KOPT-K1 (cell line): ENCODE results near the gene GRM4.

Experiments
- H3K27ac ChIP-seq: fragments of 200-600 bp; sonication (generic); 2 replicates; pipeline ENCODE4 v1.5.1; 2016; ENCODE audit warnings: antibody characterized with exemption, mild to moderate bottlenecking, low read depth, low read length; ENCODE audit not compliant: poor library complexity, severe bottlenecking
- H3K36me3 ChIP-seq: fragments of 200-600 bp; sonication (generic); 2 replicates; pipeline ENCODE4 v1.5.1; 2017; ENCODE audit warnings: antibody characterized with exemption, mild to moderate bottlenecking, low read length, moderate library complexity; ENCODE audit not compliant: insufficient read depth
- H3K9me3 ChIP-seq: fragments of 200-600 bp; sonication (generic); 2 replicates; pipeline ENCODE4 v1.5.1; 2017; ENCODE audit warnings: antibody characterized with exemption, low read length, mild to moderate bottlenecking; ENCODE audit not compliant: insufficient read depth, poor library complexity, severe bottlenecking

GRM4 gene

DNA sequence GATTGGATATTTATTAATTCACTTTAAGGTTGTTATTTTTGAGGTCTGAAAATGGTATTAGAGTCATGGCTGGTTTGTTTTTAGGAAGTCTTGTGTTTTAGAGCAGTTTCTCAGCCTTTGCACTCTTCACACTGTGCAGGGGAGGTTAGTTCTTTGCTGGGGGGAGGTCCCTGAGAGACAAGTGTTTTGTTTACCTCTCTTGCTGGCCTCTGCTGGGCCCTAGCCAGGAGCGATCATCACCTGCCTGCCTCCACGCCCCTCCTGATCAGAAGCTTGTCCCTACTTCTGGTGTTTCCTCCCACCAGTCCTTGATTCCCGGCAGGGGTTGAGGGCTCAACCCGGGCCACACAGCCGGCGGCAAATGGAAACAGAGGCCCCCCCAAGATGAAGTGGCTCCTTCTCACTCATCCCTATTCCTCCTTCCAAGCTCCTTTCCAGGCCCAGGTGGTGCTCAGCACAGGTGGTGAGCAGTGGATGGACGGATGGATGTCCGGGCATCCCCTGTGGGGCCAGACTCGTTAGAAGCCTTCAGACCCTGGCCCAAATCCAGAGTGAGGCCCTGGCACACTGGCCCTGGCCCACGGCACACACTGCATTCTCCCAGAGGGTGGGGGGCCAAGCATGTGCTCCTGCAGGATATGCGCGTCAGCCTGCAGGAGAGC lies 51.3 kb downstream of the GRM4 start:
- Histone ChIP-seq H3K9me3 (no peaks in the 10 kb centered on the region), H3K36me3 (no peaks in the 10 kb centered on the region), H3K27ac (no peak overlapping the region)

DNA sequence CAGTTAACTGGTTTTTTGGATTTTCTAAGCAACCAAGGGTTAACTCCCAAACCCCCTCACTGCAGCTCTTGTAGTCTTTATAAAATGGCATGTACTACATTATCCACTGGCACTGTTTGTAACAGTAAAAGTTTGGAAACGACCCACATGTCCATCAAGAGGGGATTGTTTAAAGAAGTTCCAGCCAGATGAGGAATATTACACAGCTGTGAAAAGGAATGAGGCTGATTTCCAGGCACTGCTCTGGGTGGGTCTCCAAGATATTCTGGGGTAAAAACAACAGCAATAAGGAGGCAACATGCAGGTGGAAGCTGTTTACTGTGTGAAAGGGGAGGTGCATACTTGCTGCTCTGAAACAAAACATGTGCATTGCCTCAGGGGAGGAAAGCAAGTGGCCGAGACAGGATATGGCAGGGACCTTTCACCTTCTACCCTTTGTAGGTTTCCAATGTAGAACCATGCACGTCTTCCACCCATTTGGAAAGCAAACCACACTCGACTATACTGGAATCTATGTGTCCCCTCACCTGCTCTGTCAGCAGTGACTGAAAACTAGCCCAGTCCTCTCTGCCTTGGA lies 51.9 kb downstream of the GRM4 start:
- no peaks in the 10 kb centered on the region for H3K9me3 ChIP-seq

DNA sequence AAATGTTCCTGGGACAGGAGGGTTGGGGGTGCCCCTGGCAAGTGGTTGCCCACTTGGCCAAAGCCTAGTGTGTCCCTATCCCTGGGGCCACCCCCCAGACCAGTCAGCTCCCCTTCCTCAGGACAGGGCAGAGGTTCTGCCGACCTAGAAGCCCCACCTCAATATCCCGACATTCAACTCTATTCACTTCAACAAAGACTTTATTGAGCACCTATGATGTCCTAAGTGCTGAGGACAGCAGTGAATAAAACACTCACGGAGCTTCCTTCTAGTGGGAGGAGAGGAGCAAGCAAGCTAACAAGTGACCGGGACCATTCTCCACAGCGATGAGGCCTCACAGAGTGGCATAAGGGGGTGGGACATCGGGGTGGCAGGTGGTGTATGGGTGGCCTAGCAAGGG lies 52.7 kb downstream of the GRM4 start:
- H3K9me3 ChIP-seq = no peaks in the 10 kb centered on the region
- no peak overlapping the region for H3K27ac ChIP-seq

More for the DNA sequence above, 51.9 kb downstream of the GRM4 start:
- Histone ChIP-seq H3K36me3 (no peaks in the 10 kb centered on the region), H3K27ac (no peak overlapping the region)

DNA sequence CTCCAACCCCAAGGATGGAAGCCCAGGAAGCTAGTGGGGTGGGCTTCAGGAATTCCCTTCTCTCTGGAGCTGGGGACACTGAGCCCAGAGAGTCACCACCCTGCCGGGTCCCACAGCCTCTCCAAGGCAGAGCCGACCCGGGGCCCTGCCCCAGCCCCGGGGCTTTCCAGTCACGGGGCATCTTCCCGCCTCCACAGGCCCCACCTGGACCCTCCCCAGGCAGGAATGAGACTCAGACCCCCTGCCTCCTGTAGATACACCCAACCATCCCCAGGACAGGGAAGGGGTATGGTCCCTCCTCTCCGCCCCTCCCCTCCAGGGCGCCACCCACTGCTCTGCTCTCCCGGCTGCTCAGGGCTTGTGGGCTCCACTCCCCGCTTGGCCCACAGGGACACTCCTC lies 53.3 kb downstream of the GRM4 start:
- no peaks in the 10 kb centered on the region for H3K36me3 ChIP-seq
- no peaks in the 10 kb centered on the region for H3K9me3 ChIP-seq
- H3K27ac ChIP-seq = no peak overlapping the region

More for the DNA sequence above, 52.7 kb downstream of the GRM4 start:
- no peaks in the 10 kb centered on the region for H3K36me3 ChIP-seq

DNA sequence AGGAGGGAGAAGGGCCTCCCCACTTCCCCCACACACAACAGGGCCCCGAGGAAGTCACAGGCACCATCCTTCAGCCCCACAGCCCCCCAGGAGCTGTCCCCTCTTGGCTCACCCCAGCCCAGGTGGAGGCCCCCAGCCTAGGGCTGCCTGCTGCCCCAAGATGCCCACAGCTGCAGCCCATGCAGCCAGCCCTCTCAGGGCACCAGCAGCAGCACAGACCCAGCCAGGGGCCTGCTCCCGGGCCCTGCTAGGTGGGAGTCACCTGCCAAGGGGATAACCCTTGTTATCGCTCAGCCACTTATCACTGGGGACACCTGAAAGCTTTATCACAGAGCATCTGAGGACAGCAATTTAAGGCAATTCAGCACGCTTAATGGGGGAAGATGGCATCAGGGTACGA lies 55.0 kb downstream of the GRM4 start:
- Histone ChIP-seq H3K27ac (no peak overlapping the region), H3K36me3 (no peaks in the 10 kb centered on the region), H3K9me3 (no peaks in the 10 kb centered on the region)

DNA sequence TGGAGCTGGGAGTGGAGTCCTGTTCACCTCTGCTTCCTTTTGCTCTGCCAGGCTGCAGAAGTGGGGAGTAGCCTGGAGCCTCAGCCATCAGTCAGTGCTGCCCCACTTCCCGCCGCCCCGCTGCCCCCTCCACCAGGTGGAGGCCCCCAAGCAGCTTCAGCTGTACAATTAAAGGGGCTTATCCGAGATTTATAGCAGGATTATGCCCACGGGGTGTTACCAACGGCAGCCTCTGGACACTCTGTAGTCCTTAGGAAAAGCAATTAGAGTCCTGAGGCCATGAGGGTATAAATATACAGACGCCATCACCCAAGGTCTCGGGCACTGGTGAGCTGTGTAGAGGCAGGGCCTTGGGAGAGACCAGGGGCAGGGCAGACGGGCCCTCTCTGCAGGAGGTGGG lies 55.4 kb downstream of the GRM4 start:
- Histone ChIP-seq H3K36me3 (no peaks in the 10 kb centered on the region), H3K27ac (no peak overlapping the region), H3K9me3 (no peaks in the 10 kb centered on the region)

DNA sequence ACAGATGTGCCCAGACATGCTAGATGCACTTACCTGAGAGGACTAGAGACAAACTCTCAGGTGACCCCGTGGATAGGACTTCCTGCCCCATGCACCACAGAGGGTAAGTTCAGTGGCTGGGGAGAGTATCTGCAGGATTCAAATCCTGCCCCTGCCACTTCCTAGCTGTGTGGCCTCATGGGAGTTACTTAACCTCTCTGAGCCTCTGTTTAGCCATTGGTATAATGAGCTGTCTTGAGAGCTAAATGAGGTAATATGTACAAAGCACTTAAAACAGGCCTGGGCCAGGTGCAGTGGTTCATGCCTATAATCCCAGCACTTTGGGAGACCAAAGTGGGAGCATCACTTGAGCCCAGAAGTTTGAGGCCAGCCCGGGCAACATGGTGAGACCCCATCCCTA lies 59.3 kb downstream of the GRM4 start:
- no peaks in the 10 kb centered on the region for H3K9me3 ChIP-seq
- H3K36me3 ChIP-seq = no peaks in the 10 kb centered on the region
- H3K27ac ChIP-seq = no peak overlapping the region

DNA sequence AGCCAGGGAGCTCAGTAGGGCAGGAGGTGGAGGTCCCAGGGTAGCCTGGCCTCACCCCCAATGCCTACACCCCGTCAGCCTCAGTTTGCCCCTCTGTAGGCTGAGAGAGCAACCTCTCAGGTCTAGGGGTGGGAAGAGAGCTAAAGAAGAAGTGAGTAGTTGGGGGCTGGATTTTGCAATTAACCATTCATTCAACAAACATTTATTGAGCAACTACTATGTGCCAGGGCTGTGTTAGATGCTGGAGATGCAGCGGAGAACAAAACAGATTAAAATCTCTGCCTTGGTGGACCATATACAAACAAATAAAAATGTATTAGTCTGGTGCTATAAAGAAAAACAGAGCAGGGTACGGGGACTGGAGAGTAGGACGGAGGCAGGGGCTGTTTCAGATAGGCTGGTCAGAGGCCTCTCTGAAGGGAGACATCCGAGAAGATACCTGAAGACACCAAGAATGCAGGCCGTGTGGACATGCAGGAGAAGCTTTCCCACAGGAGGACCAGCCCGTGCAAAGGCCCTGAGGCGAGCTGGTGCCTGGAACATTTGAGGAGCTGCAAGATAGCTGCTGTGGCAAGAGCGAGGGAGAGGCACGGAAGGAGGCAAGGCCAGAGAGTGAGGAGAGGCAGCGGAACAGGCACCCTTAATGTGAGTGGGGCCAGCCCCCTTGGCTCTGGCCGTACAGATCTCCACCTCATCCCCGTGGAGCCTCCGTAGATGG lies 60.3 kb downstream of the GRM4 start:
- H3K9me3 ChIP-seq = no peaks in the 10 kb centered on the region
- H3K36me3 ChIP-seq = no peaks in the 10 kb centered on the region
- H3K27ac ChIP-seq = no peak overlapping the region

DNA sequence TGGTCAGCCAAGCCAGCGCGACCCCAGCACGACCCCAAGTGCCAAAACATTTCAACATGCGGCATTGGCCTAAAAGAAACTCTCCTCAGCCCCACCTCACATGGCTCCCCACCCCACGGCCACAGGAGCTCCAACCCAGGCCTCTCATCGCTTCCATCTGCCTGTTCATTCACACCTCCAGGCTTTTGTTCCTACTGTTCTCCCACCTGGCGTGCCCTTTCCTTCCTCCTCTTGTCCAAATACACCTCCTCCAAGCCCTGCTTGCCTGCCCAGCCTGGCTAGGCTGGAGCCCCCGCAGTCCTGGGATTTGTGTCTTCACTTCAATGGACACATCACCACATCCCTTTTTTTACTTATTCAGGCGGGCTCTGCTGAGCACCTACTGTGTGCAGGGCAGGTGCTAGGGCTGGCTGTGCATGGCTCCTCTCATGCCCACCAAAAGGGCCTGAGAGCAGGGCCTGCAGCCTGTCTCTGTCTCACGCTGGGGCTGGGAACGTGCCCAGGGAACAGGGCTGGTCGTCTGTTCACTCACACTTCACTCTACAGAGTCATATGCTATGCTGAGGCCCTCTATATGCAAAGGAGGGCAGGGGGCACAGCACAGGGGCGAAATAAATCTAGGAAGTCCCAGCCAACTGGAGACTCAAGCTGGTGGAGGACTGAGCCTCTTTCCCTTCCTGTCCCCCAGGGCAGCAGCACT lies 61.1 kb downstream of the GRM4 start:
- Histone ChIP-seq H3K36me3 (no peaks in the 10 kb centered on the region), H3K27ac (no peak overlapping the region), H3K9me3 (no peaks in the 10 kb centered on the region)

DNA sequence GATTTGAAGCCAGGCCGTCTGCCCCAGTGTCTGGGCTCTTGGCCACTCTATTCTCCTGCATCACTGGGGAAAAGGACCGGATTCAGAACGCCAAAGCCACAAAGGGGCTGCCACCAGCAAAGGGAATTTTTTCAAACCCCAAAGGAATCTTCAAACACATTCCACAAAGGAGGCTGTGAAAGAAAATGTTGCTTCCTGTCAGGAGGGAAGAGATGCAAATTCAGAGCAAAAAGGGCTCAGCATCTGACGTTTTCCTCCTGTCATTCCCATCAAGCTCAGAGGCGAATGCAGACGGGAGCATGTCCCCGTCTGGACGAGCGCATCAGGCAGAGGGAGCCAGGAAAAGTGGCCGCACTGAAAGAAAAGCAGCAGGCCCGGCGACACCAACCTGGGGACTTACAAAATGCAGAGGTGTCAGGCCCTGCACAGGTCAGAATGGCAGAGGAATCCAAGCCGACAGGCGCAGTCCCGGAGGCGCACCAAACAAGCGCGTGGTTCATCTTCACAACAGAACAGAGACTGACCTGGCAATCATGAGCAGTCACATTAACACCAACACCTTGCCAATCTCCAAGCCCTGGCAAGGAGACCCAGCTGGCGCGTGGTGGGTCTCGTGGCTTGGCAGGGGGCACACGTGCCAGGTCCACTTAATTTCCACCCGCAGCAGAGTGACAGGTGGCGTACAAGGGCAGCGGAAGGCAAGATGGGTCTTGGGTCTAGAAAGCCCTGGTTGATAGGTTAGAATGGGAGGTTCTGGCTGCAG lies 62.8 kb downstream of the GRM4 start:
- Histone ChIP-seq H3K9me3 (no peaks in the 10 kb centered on the region), H3K27ac (no peak overlapping the region), H3K36me3 (no peaks in the 10 kb centered on the region)

DNA sequence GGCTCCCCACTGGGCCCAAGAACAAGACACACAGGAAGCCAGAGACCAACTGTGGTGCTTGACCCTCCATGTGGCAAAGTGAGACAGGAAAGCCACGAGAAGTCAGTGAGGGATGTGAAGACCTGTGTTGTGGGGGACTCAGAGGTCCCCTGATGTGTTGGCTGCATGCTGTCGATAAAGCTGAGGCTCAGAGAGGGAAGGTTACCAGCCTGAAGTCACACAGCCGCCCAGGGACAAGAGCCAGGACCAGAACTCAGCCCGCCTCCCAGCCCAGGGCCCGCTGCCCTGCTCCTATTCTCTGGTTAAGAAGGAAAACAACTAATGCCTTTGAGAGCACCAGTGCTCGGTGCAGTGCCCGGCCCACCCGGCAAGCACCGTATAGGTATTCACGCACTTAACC lies 63.5 kb downstream of the GRM4 start:
- Histone ChIP-seq H3K36me3 (no peaks in the 10 kb centered on the region), H3K27ac (no peak overlapping the region), H3K9me3 (no peaks in the 10 kb centered on the region)

DNA sequence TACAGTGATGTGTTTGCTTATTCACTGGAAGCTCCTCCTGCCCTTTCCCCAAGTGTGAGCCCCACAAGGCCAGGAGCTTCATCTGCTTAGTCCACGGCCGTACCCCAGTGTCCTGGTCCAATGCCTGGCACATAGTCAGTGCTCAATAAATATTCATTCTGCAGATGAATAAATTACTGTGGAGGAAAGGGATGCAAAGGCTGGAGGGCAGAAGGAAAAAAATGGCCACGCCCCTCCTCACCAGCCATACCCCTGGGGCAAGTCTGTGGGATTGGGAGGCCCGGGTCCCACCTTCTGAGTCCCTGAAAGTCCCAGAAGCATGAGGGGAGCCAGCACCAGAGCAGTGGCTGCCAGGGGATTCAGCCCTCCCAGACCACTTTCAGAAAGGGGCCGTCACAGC lies 65.5 kb downstream of the GRM4 start:
- H3K36me3 ChIP-seq = no peaks in the 10 kb centered on the region
- no peak overlapping the region for H3K27ac ChIP-seq
- no peaks in the 10 kb centered on the region for H3K9me3 ChIP-seq

DNA sequence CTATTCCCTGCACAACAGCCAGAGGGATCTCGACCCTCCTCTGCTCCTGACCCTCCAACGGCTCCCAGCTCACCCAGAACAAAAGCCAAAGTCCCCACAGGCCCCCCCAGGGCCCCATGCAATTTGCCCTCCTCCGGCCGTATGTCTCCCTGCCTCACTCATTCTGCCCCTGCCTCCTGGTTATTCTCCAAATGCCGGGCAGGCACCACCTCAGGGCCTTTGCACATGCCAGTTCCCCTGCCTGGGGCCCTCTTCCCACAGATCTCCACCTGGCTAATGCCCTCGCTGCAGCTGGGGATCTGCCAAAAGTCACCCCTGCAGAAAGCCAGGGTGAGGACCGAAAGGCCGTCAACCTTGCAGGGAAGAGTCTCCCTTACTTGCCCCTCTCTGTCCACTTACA lies 66.0 kb downstream of the GRM4 start:
- Histone ChIP-seq H3K27ac (no peak overlapping the region), H3K9me3 (no peaks in the 10 kb centered on the region), H3K36me3 (no peaks in the 10 kb centered on the region)

DNA sequence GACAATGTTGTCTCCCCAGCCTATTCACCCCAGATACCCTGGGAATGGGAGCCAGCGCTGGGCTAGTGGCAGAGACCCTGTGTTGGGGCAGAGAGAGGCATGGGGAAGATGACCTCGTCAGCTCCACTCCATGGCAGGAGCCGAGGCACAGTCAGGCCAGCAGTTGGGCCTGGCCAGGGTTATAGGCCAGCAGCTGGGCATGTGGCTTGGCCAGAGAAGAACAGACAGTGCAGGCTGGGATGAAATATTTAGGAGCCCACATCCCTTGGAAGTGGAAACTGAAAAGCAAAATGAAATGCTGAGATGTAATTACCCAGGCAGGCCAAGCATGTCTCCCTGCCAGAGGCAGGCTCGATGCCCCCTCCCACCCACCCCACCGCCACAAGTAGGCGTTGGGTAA lies 70.0 kb downstream of the GRM4 start:
- no peak overlapping the region for H3K27ac ChIP-seq
- H3K36me3 ChIP-seq = no peaks in the 10 kb centered on the region
- H3K9me3 ChIP-seq = peaks cover 15% of the 10 kb centered on the region
